HepG2 (cell line): ENCODE results near the gene SALL4. TPM values are rescaled to one million over a fixed set of nuclear protein-coding genes. Genes with fewer than 3 reads are reported as not detected.
A peak's percentile ranks its signal among the peaks of the same experiment; 100 is the strongest.

Experiments
- ATAC-seq: fragments of 200-7000 bp; cut with Tn5 transposase; 3 replicates; pipeline ENCODE4 v1.9.1; 2020; ENCODE audit warnings: mild to moderate bottlenecking, moderate library complexity
- BruUV-seq: library from RNA; stranded (reverse); fragments of 400-500 nt; replicated peaks from 2 replicates; lab custom pipeline; 2021; lab: Mats Ljungman, UMichigan
- CTCF ChIA-PET: fragments of 300-600 bp; formaldehyde crosslinking; extraction: SDS; loops from one replicate; lab custom pipeline; 2021; ENCODE audit warnings: low total read pairs, inconsistent platforms, low intra/inter-chr PET ratio; lab: Yijun Ruan, JAX
- POLR2A ChIA-PET: fragments of 350-600 bp; sonication (Branson Sonifier 250); formaldehyde crosslinking; loops from one replicate; lab custom pipeline; 2020; ENCODE audit warnings: antibody characterized with exemption, inconsistent platforms; lab: Yijun Ruan, JAX
- DNase-seq: peaks from one replicate; pipeline ENCODE4 v3.0.0-alpha.2; 2015; ENCODE audit warnings: low spot score
- FAIRE-seq: peaks from 3 replicates; lab custom pipeline; 2011; peaks lifted over from hg19 to GRCh38; lab: Jason Lieb, UNC
- H2AFZ ChIP-seq: one replicate; pipeline ENCODE4 v1.6.1; 2011; ENCODE audit warnings: low read length, inconsistent platforms
- H3K27ac ChIP-seq: fragments of 300-600 bp; 3 replicates; pipeline ENCODE4 v1.8.0; 2011; ENCODE audit warnings: mixed run types, mild to moderate bottlenecking, mixed read lengths, low read length, inconsistent platforms; ENCODE audit not compliant: insufficient read depth; ENCODE audit errors: extremely low read length
- H3K27me3 ChIP-seq, 2 experiments: fragments of 200-600 bp in 1 of 2; 2 replicates in 1 of 2; 3 replicates in 1 of 2; pipeline versions ENCODE4 v1.6.0 to v1.8.0; 2011; ENCODE audit warnings: low read length in 2 of 2, mild to moderate bottlenecking in 2 of 2, moderate library complexity in 2 of 2, inconsistent platforms in 1 of 2; ENCODE audit not compliant: insufficient read depth in 2 of 2, control insufficient read depth in 1 of 2
- H3K36me3 ChIP-seq, 2 experiments: fragments of 200-600 bp in 1 of 2; replicated peaks in 1 of 2; 2 replicates in 1 of 2; 3 replicates in 1 of 2; pipeline versions ENCODE4 v1.5.1 to v1.8.0; 2011; ENCODE audit warnings: low read length in 2 of 2, inconsistent platforms in 1 of 2; ENCODE audit not compliant: insufficient read depth in 2 of 2, control insufficient read depth in 1 of 2
- H3K4me1 ChIP-seq: 2 replicates; pipeline ENCODE4 v1.5.1; 2012; ENCODE audit warnings: low read length, inconsistent platforms; ENCODE audit not compliant: insufficient read depth
- H3K4me2 ChIP-seq: 2 replicates; pipeline ENCODE4 v1.6.0; 2011; ENCODE audit warnings: low read depth, low read length, inconsistent platforms
- H3K4me3 ChIP-seq, 3 experiments: fragments of 200-600 bp in 1 of 3; sonication (generic), shearing (Covaris generic) in 1 of 3; replicated peaks in 1 of 3; 2 replicates each; pipeline ENCODE4 v1.5.1; 2011 to 2016; ENCODE audit warnings: low read length in 3 of 3, inconsistent platforms in 2 of 3, low read depth in 2 of 3, mild to moderate bottlenecking in 2 of 3, control low read depth in 1 of 3, mixed read lengths in 1 of 3; ENCODE audit not compliant: insufficient read depth in 1 of 3
- H3K79me2 ChIP-seq: one replicate; pipeline ENCODE4 v1.6.1; 2011; ENCODE audit warnings: low read length, inconsistent platforms; ENCODE audit not compliant: insufficient read depth
- H3K9ac ChIP-seq: 2 replicates; pipeline ENCODE4 v1.6.0; 2011; ENCODE audit warnings: mild to moderate bottlenecking, low read depth, low read length, inconsistent platforms; ENCODE audit not compliant: insufficient read depth
- H3K9me3 ChIP-seq: 2 replicates; pipeline ENCODE4 v1.5.1; 2012; ENCODE audit warnings: mild to moderate bottlenecking, low read length
- H4K20me1 ChIP-seq: 2 replicates; pipeline ENCODE4 v1.6.0; 2011; ENCODE audit warnings: inconsistent platforms, mild to moderate bottlenecking, low read length, moderate library complexity; ENCODE audit not compliant: insufficient read depth
- CHD2 ChIP-seq: IDR thresholded peaks from 2 replicates; pipeline ENCODE4 v1.6.1; 2011; ENCODE audit warnings: low read depth, low read length, improper control_type of control experiment
- ELF4 ChIP-seq: sonication (generic); formaldehyde crosslinking; IDR thresholded peaks from 2 replicates; pipeline ENCODE4 v1.5.0; 2020; ENCODE audit warnings: missing genetic modification reagents, mild to moderate bottlenecking, moderate library complexity, borderline replicate concordance
- GABPB1 ChIP-seq: IDR thresholded peaks from 2 replicates; pipeline ENCODE4 v1.6.1; 2016; ENCODE audit warnings: mild to moderate bottlenecking, missing genetic modification reagents, moderate library complexity, missing compliant biosample characterization
- PLRG1 ChIP-seq: fragments of 450-650 bp; conservative IDR thresholded peaks from 2 replicates; pipeline ENCODE4 v1.6.1; 2016
- SMAD1 ChIP-seq: sonication (generic); formaldehyde crosslinking; IDR thresholded peaks from 2 replicates; pipeline ENCODE4 v1.4.0; 2020; ENCODE audit warnings: missing genetic modification reagents, low read depth, mild to moderate bottlenecking, borderline replicate concordance
- TBX3 ChIP-seq: fragments of 450-650 bp; IDR thresholded peaks from 2 replicates; pipeline ENCODE4 v1.6.1; 2017; ENCODE audit warnings: antibody characterized with exemption, mild to moderate bottlenecking, inconsistent platforms, borderline replicate concordance
- TEAD3 ChIP-seq: optimal IDR thresholded peaks from 2 replicates; pipeline ENCODE3; 2016; ENCODE audit warnings: borderline replicate concordance
- WGBS: methylation state at CpG from one replicate; pipeline ENCODE4 v1.1.6; 2017; ENCODE audit warnings: low lambda C conversion rate; 5-methylcytosine and 5-hydroxymethylcytosine counted together
- in situ Hi-C: cut with HindIII; loops from 2 replicates; pipeline ENCODE4 v1.10.0; 2017; ENCODE audit warnings: low pct_unique_long_range_greater_than_20kb; ENCODE audit not compliant: extremely low pct_ligation_motif_present
- intact Hi-C: fragments of 100-400 bp; cut with micrococcal nuclease; formaldehyde crosslinking; loops from one replicate; pipeline ENCODE4 v1.10.0; 2022; ENCODE audit not compliant: unreplicated experiment
- polyA plus RNA-seq, 8 experiments: library from polyadenylated mRNA; depleted of rRNA in 3 of 8; stranded (reverse) in 7 of 8; unstranded in 1 of 8; fragments of >200 nt; fragmentation: Illumina TruSeq in 4 of 8; extraction: Trizol in 4 of 8; gene quantifications; 2 replicates each; pipeline versions ENCODE4 v1.2.1 to v1.2.3, GENCODE V29; 2011 to 2016; ENCODE audit warnings: low read depth in 4 of 8, missing spikeins in 1 of 8, mixed read lengths in 1 of 8; ENCODE audit not compliant: insufficient read depth in 1 of 8
- total RNA-seq, 5 experiments: library from RNA; depleted of rRNA; stranded (reverse); fragments of >200 nt; fragmentation: Illumina TruSeq; extraction: Trizol; gene quantifications; 2 replicates each; pipeline ENCODE4 v1.2.3, GENCODE V29; 2016; ENCODE audit warnings: low read depth in 1 of 5
- TF ChIP-seq, protein P1 (sequence below): conservative IDR thresholded peaks from 2 replicates; pipeline ENCODE4 v1.6.1; 2018; ENCODE audit warnings: missing genetic modification reagents
- TF ChIP-seq, protein P2 (sequence below): sonication (generic); formaldehyde crosslinking; IDR thresholded peaks from 2 replicates; pipeline ENCODE4 v1.4.0; 2020; ENCODE audit warnings: missing genetic modification reagents

Gene SALL4
- total and polyA plus RNA-seq, 2 of the 13 experiments (the other 11 are each of a cell fraction or from before 2014, with no cell fraction given), result 0.33 to 1.8 TPM

GRCh38 chr20:51788822-51789221 lies 13.5 kb downstream of the SALL4 start:
- intact Hi-C loops (no loop called here), in situ Hi-C loops (no loop called here)
- ATAC-seq (no peak), FAIRE-seq (no peak), DNase-seq (no peak)
- no peaks in the 10 kb centered on the region for H3K79me2 ChIP-seq
- WGBS, result 73% methylated on average over 14 of the region's 14 CpGs
- no peaks in the 10 kb centered on the region for H4K20me1 ChIP-seq
- no peaks in the 10 kb centered on the region for H3K27me3 ChIP-seq
- no peaks in the 10 kb centered on the region for H3K4me1 ChIP-seq
- H2AFZ ChIP-seq, result no peak overlapping the region
- H3K27ac ChIP-seq, result no peak overlapping the region
- H3K36me3 ChIP-seq, result no peaks in the 10 kb centered on the region; a peak in 1 of 5 replicates
- H3K4me2 ChIP-seq, result no peak overlapping the region
- POLR2A ChIA-PET, result no interaction called here
- no peak overlapping the region for H3K4me3 ChIP-seq
- TF ChIP-seq GABPB1 (0 out of 2 replicates have a peak, but pooled peaks have one; percentile 9), CHD2 (no peak)
- H3K9me3 ChIP-seq, result no peaks in the 10 kb centered on the region
- BruUV-seq, result no TSS peak
- CTCF ChIA-PET, result no interaction called here
- no peak overlapping the region for H3K9ac ChIP-seq

GRCh38 chr20:51784299-51784698 lies 18.0 kb downstream of the SALL4 start:
- no peak overlapping the region for H3K4me3 ChIP-seq
- H3K79me2 ChIP-seq, result no peaks in the 10 kb centered on the region
- DNase-seq, result no peak
- CTCF ChIA-PET, result no interaction called here
- in situ Hi-C loops (no loop called here), intact Hi-C loops (no loop called here)
- TF ChIP-seq, protein P1, sequence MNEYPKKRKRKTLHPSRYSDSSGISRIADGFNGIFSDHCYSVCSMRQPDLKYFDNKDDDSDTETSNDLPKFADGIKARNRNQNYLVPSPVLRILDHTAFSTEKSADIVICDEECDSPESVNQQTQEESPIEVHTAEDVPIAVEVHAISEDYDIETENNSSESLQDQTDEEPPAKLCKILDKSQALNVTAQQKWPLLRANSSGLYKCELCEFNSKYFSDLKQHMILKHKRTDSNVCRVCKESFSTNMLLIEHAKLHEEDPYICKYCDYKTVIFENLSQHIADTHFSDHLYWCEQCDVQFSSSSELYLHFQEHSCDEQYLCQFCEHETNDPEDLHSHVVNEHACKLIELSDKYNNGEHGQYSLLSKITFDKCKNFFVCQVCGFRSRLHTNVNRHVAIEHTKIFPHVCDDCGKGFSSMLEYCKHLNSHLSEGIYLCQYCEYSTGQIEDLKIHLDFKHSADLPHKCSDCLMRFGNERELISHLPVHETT, result no peak
- TF ChIP-seq SMAD1 (CRISPR knock-in tag) (no peak), TEAD3 (CRISPR knock-in tag) (peak; percentile 24), PLRG1 (no peak), ELF4 (CRISPR knock-in tag) (no peak), TBX3 (no peak)
- TF ChIP-seq, protein P2, sequence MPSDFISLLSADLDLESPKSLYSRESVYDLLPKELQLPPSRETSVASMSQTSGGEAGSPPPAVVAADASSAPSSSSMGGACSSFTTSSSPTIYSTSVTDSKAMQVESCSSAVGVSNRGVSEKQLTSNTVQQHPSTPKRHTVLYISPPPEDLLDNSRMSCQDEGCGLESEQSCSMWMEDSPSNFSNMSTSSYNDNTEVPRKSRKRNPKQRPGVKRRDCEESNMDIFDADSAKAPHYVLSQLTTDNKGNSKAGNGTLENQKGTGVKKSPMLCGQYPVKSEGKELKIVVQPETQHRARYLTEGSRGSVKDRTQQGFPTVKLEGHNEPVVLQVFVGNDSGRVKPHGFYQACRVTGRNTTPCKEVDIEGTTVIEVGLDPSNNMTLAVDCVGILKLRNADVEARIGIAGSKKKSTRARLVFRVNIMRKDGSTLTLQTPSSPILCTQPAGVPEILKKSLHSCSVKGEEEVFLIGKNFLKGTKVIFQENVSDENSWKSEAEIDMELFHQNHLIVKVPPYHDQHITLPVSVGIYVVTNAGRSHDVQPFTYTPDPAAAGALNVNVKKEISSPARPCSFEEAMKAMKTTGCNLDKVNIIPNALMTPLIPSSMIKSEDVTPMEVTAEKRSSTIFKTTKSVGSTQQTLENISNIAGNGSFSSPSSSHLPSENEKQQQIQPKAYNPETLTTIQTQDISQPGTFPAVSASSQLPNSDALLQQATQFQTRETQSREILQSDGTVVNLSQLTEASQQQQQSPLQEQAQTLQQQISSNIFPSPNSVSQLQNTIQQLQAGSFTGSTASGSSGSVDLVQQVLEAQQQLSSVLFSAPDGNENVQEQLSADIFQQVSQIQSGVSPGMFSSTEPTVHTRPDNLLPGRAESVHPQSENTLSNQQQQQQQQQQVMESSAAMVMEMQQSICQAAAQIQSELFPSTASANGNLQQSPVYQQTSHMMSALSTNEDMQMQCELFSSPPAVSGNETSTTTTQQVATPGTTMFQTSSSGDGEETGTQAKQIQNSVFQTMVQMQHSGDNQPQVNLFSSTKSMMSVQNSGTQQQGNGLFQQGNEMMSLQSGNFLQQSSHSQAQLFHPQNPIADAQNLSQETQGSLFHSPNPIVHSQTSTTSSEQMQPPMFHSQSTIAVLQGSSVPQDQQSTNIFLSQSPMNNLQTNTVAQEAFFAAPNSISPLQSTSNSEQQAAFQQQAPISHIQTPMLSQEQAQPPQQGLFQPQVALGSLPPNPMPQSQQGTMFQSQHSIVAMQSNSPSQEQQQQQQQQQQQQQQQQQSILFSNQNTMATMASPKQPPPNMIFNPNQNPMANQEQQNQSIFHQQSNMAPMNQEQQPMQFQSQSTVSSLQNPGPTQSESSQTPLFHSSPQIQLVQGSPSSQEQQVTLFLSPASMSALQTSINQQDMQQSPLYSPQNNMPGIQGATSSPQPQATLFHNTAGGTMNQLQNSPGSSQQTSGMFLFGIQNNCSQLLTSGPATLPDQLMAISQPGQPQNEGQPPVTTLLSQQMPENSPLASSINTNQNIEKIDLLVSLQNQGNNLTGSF (CRISPR knock-in tag), result no peak
- H3K27me3 ChIP-seq, result no peaks in the 10 kb centered on the region
- no peaks in the 10 kb centered on the region for H4K20me1 ChIP-seq
- ATAC-seq, result no peak
- WGBS, result 91% methylated on average over 15 of the region's 15 CpGs
- H3K36me3 ChIP-seq, result no peaks in the 10 kb centered on the region; a peak in 1 of 5 replicates
- no peak for FAIRE-seq
- POLR2A ChIA-PET, result no interaction called here
- peaks cover 30% of the 10 kb centered on the region for H3K4me1 ChIP-seq
- no TSS peak for BruUV-seq
- no peaks in the 10 kb centered on the region; the same call in 1 of the 2 replicates for H3K9me3 ChIP-seq
- no peak overlapping the region for H2AFZ ChIP-seq
- H3K4me2 ChIP-seq, result no peak overlapping the region
- H3K27ac ChIP-seq, result no peak overlapping the region
- H3K9ac ChIP-seq, result no peak overlapping the region
